Liver (tissue), 9 donors: ENCODE data around the gene FSD1L. TPM values are rescaled to one million over a fixed set of nuclear protein-coding genes. Genes with fewer than 3 reads are reported as not detected.

ENCODE experiments used
- DNase-seq: peaks from one replicate; pipeline ENCODE4 v3.0.0-alpha.2; 2017; ENCODE audit warnings: low spot score
- H3K27ac ChIP-seq, 2 donors: one replicate each; pipeline ENCODE4 v1.7.0; 2013; ENCODE audit warnings: inconsistent platforms in 2 of 2, low read length in 2 of 2, control low read depth in 1 of 2, low read depth in 1 of 2, mild to moderate bottlenecking in 1 of 2
- H3K27me3 ChIP-seq, 4 donors: one replicate each; pipeline versions ENCODE4 v1.6.1 to v1.7.0; 2013; ENCODE audit warnings: low read length in 3 of 4, inconsistent platforms in 1 of 4, mild to moderate bottlenecking in 1 of 4, moderate library complexity in 1 of 4; ENCODE audit not compliant: control insufficient read depth in 4 of 4, insufficient read depth in 4 of 4
- H3K36me3 ChIP-seq, 4 donors: one replicate each; pipeline versions ENCODE4 v1.6.1 to v1.7.0; 2013; ENCODE audit warnings: low read length in 3 of 4, mild to moderate bottlenecking in 3 of 4, low read depth in 1 of 4, moderate library complexity in 1 of 4; ENCODE audit not compliant: control insufficient read depth in 4 of 4, insufficient read depth in 3 of 4
- H3K4me1 ChIP-seq, 4 donors: one replicate each; pipeline versions ENCODE4 v1.6.1 to v1.7.0; 2013; ENCODE audit warnings: low read length in 3 of 4, mild to moderate bottlenecking in 3 of 4, moderate library complexity in 1 of 4; ENCODE audit not compliant: control insufficient read depth in 4 of 4, insufficient read depth in 4 of 4
- H3K4me3 ChIP-seq, 3 donors: one replicate each; pipeline versions ENCODE4 v1.6.1 to v1.7.0; 2013; ENCODE audit warnings: low read length in 3 of 3, control low read depth in 1 of 3, low read depth in 1 of 3, mild to moderate bottlenecking in 1 of 3
- H3K9ac ChIP-seq, 2 donors: one replicate each; pipeline ENCODE4 v1.7.0; 2013; ENCODE audit warnings: low read length in 2 of 2, mild to moderate bottlenecking in 2 of 2, moderate library complexity in 2 of 2, control low read depth in 1 of 2, low read depth in 1 of 2
- H3K9me3 ChIP-seq, 4 donors: one replicate each; pipeline versions ENCODE4 v1.6.1 to v1.7.0; 2013; ENCODE audit warnings: low read length in 3 of 4; ENCODE audit not compliant: control insufficient read depth in 4 of 4
- EGR1 ChIP-seq, 2 donors: IDR thresholded peaks; 2 replicates each; pipeline ENCODE4 v1.6.1; 2016 to 2018; ENCODE audit warnings: antibody characterized with exemption in 2 of 2, low read depth in 2 of 2
- FOXA1 ChIP-seq: IDR thresholded peaks from 2 replicates; pipeline ENCODE4 v1.6.1; 2016; ENCODE audit warnings: antibody characterized with exemption
- FOXA2 ChIP-seq: IDR thresholded peaks from 2 replicates; pipeline ENCODE4 v1.6.1; 2016; ENCODE audit warnings: antibody characterized with exemption
- GABPA ChIP-seq, 2 donors: IDR thresholded peaks in 1 of 2; conservative IDR thresholded peaks in 1 of 2; 2 replicates each; pipeline ENCODE4 v1.6.1; 2016; ENCODE audit warnings: antibody characterized with exemption in 2 of 2, mild to moderate bottlenecking in 1 of 2, moderate library complexity in 1 of 2
- HNF4A ChIP-seq, 2 donors: conservative IDR thresholded peaks; 2 replicates each; pipeline ENCODE4 v1.6.1; 2016; ENCODE audit warnings: antibody characterized with exemption in 2 of 2, mild to moderate bottlenecking in 2 of 2
- HNF4G ChIP-seq: IDR thresholded peaks from 2 replicates; pipeline ENCODE4 v1.6.1; 2016; ENCODE audit warnings: antibody characterized with exemption
- REST ChIP-seq: IDR thresholded peaks from 2 replicates; pipeline ENCODE4 v1.6.1; 2016; ENCODE audit warnings: antibody characterized with exemption, mild to moderate bottlenecking
- RXRA ChIP-seq, 2 donors: IDR thresholded peaks; 2 replicates each; pipeline ENCODE4 v1.6.1; 2017 to 2018; ENCODE audit warnings: antibody characterized with exemption in 2 of 2, mild to moderate bottlenecking in 1 of 2
- SP1 ChIP-seq: IDR thresholded peaks from 2 replicates; pipeline ENCODE4 v1.6.1; 2018; ENCODE audit warnings: antibody characterized with exemption, mild to moderate bottlenecking
- TAF1 ChIP-seq: conservative IDR thresholded peaks from 2 replicates; pipeline ENCODE4 v1.6.1; 2016; ENCODE audit warnings: antibody characterized with exemption, mild to moderate bottlenecking
- WGBS: extraction: QIAGEN DNeasy Blood & Tissue Kit; methylation state at CpG from one replicate; pipeline ENCODE4 v1.1.7; 2013; 5-methylcytosine and 5-hydroxymethylcytosine counted together
- polyA plus RNA-seq, 2 donors: library from polyadenylated mRNA; stranded (reverse) in 1 of 2; unstranded in 1 of 2; fragments of 200-250 nt in 1 of 2; fragments of >200 nt in 1 of 2; fragmentation: Nextera tagmentation in 1 of 2; extraction: Ambion mirVana in 1 of 2; gene quantifications; one replicate each; pipeline versions ENCODE4 v1.2.1 to v1.2.3, GENCODE V29; 2013 to 2015
- total RNA-seq, 2 donors: library from RNA; depleted of rRNA; stranded (reverse); fragments of >200 nt; gene quantifications; one replicate each; pipeline ENCODE4 v1.2.3, GENCODE V29; 2014
- TF ChIP-seq, protein P1 (sequence below): IDR thresholded peaks from 2 replicates; pipeline ENCODE4 v1.6.1; 2016; ENCODE audit warnings: antibody characterized with exemption
- TF ChIP-seq, protein P2 (sequence below): fragments of 150-350 bp; IDR thresholded peaks from 2 replicates; pipeline ENCODE4 v1.5.1; 2017; ENCODE audit warnings: improper control_type of control experiment, low read depth, low read length; ENCODE audit not compliant: missing input control
- donor health status: healthy.
- donor health status: healthy.
- donor health status: healthy.
- donor health status: healthy.
- donor health status: healthy.

Gene FSD1L
- total and polyA plus RNA-seq, 4 donors: 0.38 to 3.6 (median 1.9) TPM

GRCh38 chr9:105443121-105443520, 4.7 kb upstream of the FSD1L start:
- TF ChIP-seq TAF1 (no peak), EGR1 (IDR thresholded peaks at IDR 0.05; ENCODE audit: low read depth in 2 of 2) (no peak), GABPA (IDR thresholded peaks at IDR 0.05 in 1 of 2, conservative IDR thresholded peaks at IDR 0.05 in 1 of 2) (no peak), HNF4A (conservative IDR thresholded peaks at IDR 0.05) (no peak), RXRA (IDR thresholded peaks at IDR 0.05) (no peak), REST (no peak), FOXA2 (no peak), SP1 (no peak), FOXA1 (no peak), HNF4G (no peak)
- TF ChIP-seq, protein P1, sequence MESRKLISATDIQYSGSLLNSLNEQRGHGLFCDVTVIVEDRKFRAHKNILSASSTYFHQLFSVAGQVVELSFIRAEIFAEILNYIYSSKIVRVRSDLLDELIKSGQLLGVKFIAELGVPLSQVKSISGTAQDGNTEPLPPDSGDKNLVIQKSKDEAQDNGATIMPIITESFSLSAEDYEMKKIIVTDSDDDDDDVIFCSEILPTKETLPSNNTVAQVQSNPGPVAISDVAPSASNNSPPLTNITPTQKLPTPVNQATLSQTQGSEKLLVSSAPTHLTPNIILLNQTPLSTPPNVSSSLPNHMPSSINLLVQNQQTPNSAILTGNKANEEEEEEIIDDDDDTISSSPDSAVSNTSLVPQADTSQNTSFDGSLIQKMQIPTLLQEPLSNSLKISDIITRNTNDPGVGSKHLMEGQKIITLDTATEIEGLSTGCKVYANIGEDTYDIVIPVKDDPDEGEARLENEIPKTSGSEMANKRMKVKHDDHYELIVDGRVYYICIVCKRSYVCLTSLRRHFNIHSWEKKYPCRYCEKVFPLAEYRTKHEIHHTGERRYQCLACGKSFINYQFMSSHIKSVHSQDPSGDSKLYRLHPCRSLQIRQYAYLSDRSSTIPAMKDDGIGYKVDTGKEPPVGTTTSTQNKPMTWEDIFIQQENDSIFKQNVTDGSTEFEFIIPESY: no peak
- TF ChIP-seq, protein P2, sequence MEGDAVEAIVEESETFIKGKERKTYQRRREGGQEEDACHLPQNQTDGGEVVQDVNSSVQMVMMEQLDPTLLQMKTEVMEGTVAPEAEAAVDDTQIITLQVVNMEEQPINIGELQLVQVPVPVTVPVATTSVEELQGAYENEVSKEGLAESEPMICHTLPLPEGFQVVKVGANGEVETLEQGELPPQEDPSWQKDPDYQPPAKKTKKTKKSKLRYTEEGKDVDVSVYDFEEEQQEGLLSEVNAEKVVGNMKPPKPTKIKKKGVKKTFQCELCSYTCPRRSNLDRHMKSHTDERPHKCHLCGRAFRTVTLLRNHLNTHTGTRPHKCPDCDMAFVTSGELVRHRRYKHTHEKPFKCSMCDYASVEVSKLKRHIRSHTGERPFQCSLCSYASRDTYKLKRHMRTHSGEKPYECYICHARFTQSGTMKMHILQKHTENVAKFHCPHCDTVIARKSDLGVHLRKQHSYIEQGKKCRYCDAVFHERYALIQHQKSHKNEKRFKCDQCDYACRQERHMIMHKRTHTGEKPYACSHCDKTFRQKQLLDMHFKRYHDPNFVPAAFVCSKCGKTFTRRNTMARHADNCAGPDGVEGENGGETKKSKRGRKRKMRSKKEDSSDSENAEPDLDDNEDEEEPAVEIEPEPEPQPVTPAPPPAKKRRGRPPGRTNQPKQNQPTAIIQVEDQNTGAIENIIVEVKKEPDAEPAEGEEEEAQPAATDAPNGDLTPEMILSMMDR: no peak
- H3K9me3 ChIP-seq: no peaks in the 10 kb centered on the region
- no peaks in the 10 kb centered on the region for H3K36me3 ChIP-seq
- H3K4me3 ChIP-seq: no peak overlapping the region
- H3K27me3 ChIP-seq: no peaks in the 10 kb centered on the region
- WGBS: 97% methylated on average over 8 of the region's 8 CpGs
- H3K27ac ChIP-seq: no peak overlapping the region
- H3K4me1 ChIP-seq: peaks cover 1 to 22% (median 11%) of the 10 kb centered on the region in 4 donors
- DNase-seq: no peak
- no peak overlapping the region for H3K9ac ChIP-seq

- Histone ChIP-seq H3K9me3 (no peaks in the 10 kb centered on the region), H3K27ac (no peak overlapping the region), H3K4me1 (peaks cover 0 to 20% (median 11%) of the 10 kb centered on the region in 4 donors), H3K27me3 (no peaks in the 10 kb centered on the region), H3K36me3 (no peaks in the 10 kb centered on the region), H3K4me3 (no peak overlapping the region), H3K9ac (no peak overlapping the region)
- TF ChIP-seq HNF4A (conservative IDR thresholded peaks at IDR 0.05) (no peak), RXRA (IDR thresholded peaks at IDR 0.05) (no peak), SP1 (no peak)
- no peak for DNase-seq
- 77% methylated on average over 4 of the region's 4 CpGs for WGBS
Measured at GRCh38 chr9:105444130-105444529, 3.7 kb upstream of the FSD1L start.
